ENCODE results near the gene SPATA20.

SPATA20 gene

GRCh38 chr17:50581316-50581715 is 34.3 kb downstream of the SPATA20 start:
- no peak for DNase-seq

GRCh38 chr17:50582741-50583140 is 35.8 kb downstream of the SPATA20 start:
- no peak for DNase-seq

- DNase-seq, result no peak
Measured at GRCh38 chr17:50583641-50584040, 36.7 kb downstream of the SPATA20 start.

- DNase-seq, result no peak
Measured at GRCh38 chr17:50584116-50584515, 37.1 kb downstream of the SPATA20 start.

GRCh38 chr17:50584749-50585148 is 37.8 kb downstream of the SPATA20 start:
- DNase-seq, result no peak

- DNase-seq, result no peak
Measured at GRCh38 chr17:50585346-50585745, 38.4 kb downstream of the SPATA20 start.

GRCh38 chr17:50585891-50586290 is 38.9 kb downstream of the SPATA20 start:
- no peak for DNase-seq

GRCh38 chr17:50586421-50587247 is 39.7 kb downstream of the SPATA20 start:
- no peak for DNase-seq

GRCh38 chr17:50587571-50587970 is 40.6 kb downstream of the SPATA20 start:
- no peak for DNase-seq

GRCh38 chr17:50588391-50589049 is 41.5 kb downstream of the SPATA20 start:
- DNase-seq, result no peak

GRCh38 chr17:50589095-50589705 is 42.2 kb downstream of the SPATA20 start:
- no peak for DNase-seq

- no peak for DNase-seq
Measured at GRCh38 chr17:50590946-50591737, 44.2 kb downstream of the SPATA20 start.

GRCh38 chr17:50593321-50593720 is 46.3 kb downstream of the SPATA20 start:
- DNase-seq, result no peak

- no peak for DNase-seq
Measured at GRCh38 chr17:50594128-50594823, 47.3 kb downstream of the SPATA20 start.

- no peak for DNase-seq
Measured at GRCh38 chr17:50594892-50595291, 47.9 kb downstream of the SPATA20 start.

GRCh38 chr17:50596191-50597037 is 49.4 kb downstream of the SPATA20 start:
- DNase-seq, result no peak

- no peak for DNase-seq
Measured at GRCh38 chr17:50598487-50598886, 51.5 kb downstream of the SPATA20 start.

GRCh38 chr17:50599606-50600005 is 52.6 kb downstream of the SPATA20 start:
- no peak for DNase-seq

- DNase-seq, result no peak
Measured at GRCh38 chr17:50601823-50602375, 54.9 kb downstream of the SPATA20 start.

GRCh38 chr17:50602836-50603235 is 55.9 kb downstream of the SPATA20 start:
- DNase-seq, result no peak

GRCh38 chr17:50603340-50603739 is 56.4 kb downstream of the SPATA20 start:
- DNase-seq, result no peak

All from SW 1271 (cell line).